GM12878 (cell line): ENCODE data around the gene TLCD5. TPM values are rescaled to one million over a fixed set of nuclear protein-coding genes. Genes with fewer than 3 reads are reported as not detected.

ENCODE experiments used
- BCLAF1 ChIP-seq: fragments of 450-650 bp; IDR thresholded peaks from 2 replicates; pipeline ENCODE4 v1.6.1; 2017; ENCODE audit warnings: antibody characterized with exemption, mild to moderate bottlenecking, moderate library complexity
- CBFB ChIP-seq: IDR thresholded peaks from 2 replicates; pipeline ENCODE4 v1.6.1; 2016; ENCODE audit warnings: antibody characterized with exemption, low read depth
- CEBPB ChIP-seq, 2 experiments: fragments of 150-350 bp in 1 of 2; IDR thresholded peaks; 2 replicates each; pipeline ENCODE4 v1.6.1; 2012 to 2014; ENCODE audit warnings: low read depth in 2 of 2, low read length in 2 of 2, borderline replicate concordance in 1 of 2, inconsistent platforms in 1 of 2
- FOS ChIP-seq: IDR thresholded peaks from 3 replicates; pipeline ENCODE4 v1.6.1; 2011; ENCODE audit warnings: borderline replicate concordance; ENCODE audit not compliant: insufficient read length; ENCODE audit errors: extremely low read depth
- GATAD2B ChIP-seq: fragments of 450-650 bp; conservative IDR thresholded peaks from 2 replicates; pipeline ENCODE4 v1.6.1; 2017; ENCODE audit warnings: low read depth, mild to moderate bottlenecking, moderate library complexity
- MTA3 ChIP-seq: IDR thresholded peaks from 2 replicates; pipeline ENCODE4 v1.6.1; 2012; ENCODE audit warnings: low read length, inconsistent platforms, borderline replicate concordance
- MYC ChIP-seq: IDR thresholded peaks from 2 replicates; pipeline ENCODE4 v1.6.1; 2011; ENCODE audit warnings: mild to moderate bottlenecking, low read length, moderate library complexity, inconsistent platforms; ENCODE audit not compliant: insufficient read depth, insufficient replicate concordance, insufficient read length, severe bottlenecking
- NFXL1 ChIP-seq: fragments of 450-650 bp; IDR thresholded peaks from 2 replicates; pipeline ENCODE4 v1.6.1; 2017; ENCODE audit warnings: antibody characterized with exemption, mild to moderate bottlenecking, borderline replicate concordance
- SMAD1 ChIP-seq: fragments of 450-650 bp; IDR thresholded peaks from 2 replicates; pipeline ENCODE4 v1.6.1; 2018; ENCODE audit warnings: mild to moderate bottlenecking, low read depth; ENCODE audit not compliant: partially characterized antibody
- SMARCA5 ChIP-seq: fragments of 450-650 bp; IDR thresholded peaks from 2 replicates; pipeline ENCODE4 v1.6.1; 2017; ENCODE audit warnings: mild to moderate bottlenecking
- SREBF2 ChIP-seq: IDR thresholded peaks from 2 replicates; pipeline ENCODE4 v1.6.1; 2012; ENCODE audit warnings: mild to moderate bottlenecking, low read length
- ZNF622 ChIP-seq: fragments of 450-650 bp; IDR thresholded peaks from 2 replicates; pipeline ENCODE4 v1.6.1; 2017; ENCODE audit warnings: mild to moderate bottlenecking, inconsistent platforms
- ZNF687 ChIP-seq: fragments of 450-650 bp; IDR thresholded peaks from 2 replicates; pipeline ENCODE4 v1.6.1; 2017; ENCODE audit warnings: mild to moderate bottlenecking, moderate library complexity
- ZSCAN29 ChIP-seq: fragments of 450-650 bp; IDR thresholded peaks from 2 replicates; pipeline ENCODE4 v1.6.1; 2017; ENCODE audit warnings: mild to moderate bottlenecking, moderate library complexity
- polyA plus RNA-seq, 11 experiments: library from polyadenylated mRNA; depleted of rRNA in 4 of 11; unstranded in 6 of 11; stranded (reverse) in 5 of 11; fragments of >200 nt; fragmentation: Nextera tagmentation in 4 of 11; fragmentation: Illumina TruSeq in 1 of 11; extraction: Ambion mirVana in 4 of 11; extraction: Trizol in 1 of 11; gene quantifications; 1 replicate in 1 of 11; 2 replicates in 10 of 11; pipeline versions ENCODE4 v1.2.1 to v1.2.3, GENCODE V29; 2011 to 2016; ENCODE audit warnings: inconsistent platforms in 2 of 11, missing spikeins in 2 of 11, low read depth in 1 of 11
- total RNA-seq, 4 experiments: library from RNA; depleted of rRNA in 3 of 4; stranded (reverse); fragments of >200 nt in 3 of 4; fragmentation: Illumina TruSeq in 1 of 4; extraction: Trizol in 1 of 4; gene quantifications; 2 replicates each; pipeline versions ENCODE4 v1.2.1 to v1.2.3, GENCODE V29; 2013 to 2021
- TF ChIP-seq, protein P1 (sequence below), 3 experiments: IDR thresholded peaks in 2 of 3; conservative IDR thresholded peaks in 1 of 3; 2 replicates each; pipeline ENCODE4 v1.5.1; 2011; ENCODE audit warnings: low read depth in 3 of 3, low read length in 3 of 3, mild to moderate bottlenecking in 3 of 3, control low read depth in 2 of 3, moderate library complexity in 2 of 3, inconsistent platforms in 1 of 3, mixed read lengths in 1 of 3; ENCODE audit not compliant: control insufficient read depth in 2 of 3, insufficient read depth in 1 of 3; ENCODE audit errors: extremely low read depth in 1 of 3
- TF ChIP-seq, protein P2 (sequence below): fragments of 450-650 bp; formaldehyde crosslinking; IDR thresholded peaks from 2 replicates; pipeline ENCODE4 v1.4.0; 2020; ENCODE audit warnings: mild to moderate bottlenecking, moderate library complexity

TLCD5 gene
- total and polyA plus RNA-seq, 10 of the 15 experiments (the other 5 are each of a cell fraction or from before 2014, with no cell fraction given): 2.4 to 13.3 (median 3.2) TPM

GRCh38 chr11:120335908-120336640 is 11.0 kb downstream of the TLCD5 start, which contains the start of gene ARHGEF12 (continued):
- TF ChIP-seq, protein P1, sequence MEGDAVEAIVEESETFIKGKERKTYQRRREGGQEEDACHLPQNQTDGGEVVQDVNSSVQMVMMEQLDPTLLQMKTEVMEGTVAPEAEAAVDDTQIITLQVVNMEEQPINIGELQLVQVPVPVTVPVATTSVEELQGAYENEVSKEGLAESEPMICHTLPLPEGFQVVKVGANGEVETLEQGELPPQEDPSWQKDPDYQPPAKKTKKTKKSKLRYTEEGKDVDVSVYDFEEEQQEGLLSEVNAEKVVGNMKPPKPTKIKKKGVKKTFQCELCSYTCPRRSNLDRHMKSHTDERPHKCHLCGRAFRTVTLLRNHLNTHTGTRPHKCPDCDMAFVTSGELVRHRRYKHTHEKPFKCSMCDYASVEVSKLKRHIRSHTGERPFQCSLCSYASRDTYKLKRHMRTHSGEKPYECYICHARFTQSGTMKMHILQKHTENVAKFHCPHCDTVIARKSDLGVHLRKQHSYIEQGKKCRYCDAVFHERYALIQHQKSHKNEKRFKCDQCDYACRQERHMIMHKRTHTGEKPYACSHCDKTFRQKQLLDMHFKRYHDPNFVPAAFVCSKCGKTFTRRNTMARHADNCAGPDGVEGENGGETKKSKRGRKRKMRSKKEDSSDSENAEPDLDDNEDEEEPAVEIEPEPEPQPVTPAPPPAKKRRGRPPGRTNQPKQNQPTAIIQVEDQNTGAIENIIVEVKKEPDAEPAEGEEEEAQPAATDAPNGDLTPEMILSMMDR (IDR thresholded peaks at IDR 0.05 in 2 of 3, conservative IDR thresholded peaks at IDR 0.05 in 1 of 3; ENCODE audit: control insufficient read depth in 2 of 3, extremely low read depth in 1 of 3, insufficient read depth in 1 of 3, low read depth in 3 of 3, low read length in 3 of 3): peak; percentile 40 to 48 (median 44)
- TF ChIP-seq CEBPB (IDR thresholded peaks at IDR 0.05; ENCODE audit: borderline replicate concordance in 1 of 2, low read depth in 2 of 2, low read length in 2 of 2) (no peak), ZSCAN29 (peak; percentile 8; the same call in 1 of the 2 replicates), NFXL1 (no peak), ZNF687 (peak; percentile 32; the same call in 1 of the 2 replicates), GATAD2B (peak; percentile 96), SMAD1 (no peak), MYC (no peak), MTA3 (no peak), ZNF622 (no peak), CBFB (0 out of 2 replicates have a peak, but pooled peaks have one; percentile 52), SMARCA5 (peak; percentile 93), FOS (no peak), BCLAF1 (no peak), SREBF2 (no peak)
- TF ChIP-seq, protein P2, sequence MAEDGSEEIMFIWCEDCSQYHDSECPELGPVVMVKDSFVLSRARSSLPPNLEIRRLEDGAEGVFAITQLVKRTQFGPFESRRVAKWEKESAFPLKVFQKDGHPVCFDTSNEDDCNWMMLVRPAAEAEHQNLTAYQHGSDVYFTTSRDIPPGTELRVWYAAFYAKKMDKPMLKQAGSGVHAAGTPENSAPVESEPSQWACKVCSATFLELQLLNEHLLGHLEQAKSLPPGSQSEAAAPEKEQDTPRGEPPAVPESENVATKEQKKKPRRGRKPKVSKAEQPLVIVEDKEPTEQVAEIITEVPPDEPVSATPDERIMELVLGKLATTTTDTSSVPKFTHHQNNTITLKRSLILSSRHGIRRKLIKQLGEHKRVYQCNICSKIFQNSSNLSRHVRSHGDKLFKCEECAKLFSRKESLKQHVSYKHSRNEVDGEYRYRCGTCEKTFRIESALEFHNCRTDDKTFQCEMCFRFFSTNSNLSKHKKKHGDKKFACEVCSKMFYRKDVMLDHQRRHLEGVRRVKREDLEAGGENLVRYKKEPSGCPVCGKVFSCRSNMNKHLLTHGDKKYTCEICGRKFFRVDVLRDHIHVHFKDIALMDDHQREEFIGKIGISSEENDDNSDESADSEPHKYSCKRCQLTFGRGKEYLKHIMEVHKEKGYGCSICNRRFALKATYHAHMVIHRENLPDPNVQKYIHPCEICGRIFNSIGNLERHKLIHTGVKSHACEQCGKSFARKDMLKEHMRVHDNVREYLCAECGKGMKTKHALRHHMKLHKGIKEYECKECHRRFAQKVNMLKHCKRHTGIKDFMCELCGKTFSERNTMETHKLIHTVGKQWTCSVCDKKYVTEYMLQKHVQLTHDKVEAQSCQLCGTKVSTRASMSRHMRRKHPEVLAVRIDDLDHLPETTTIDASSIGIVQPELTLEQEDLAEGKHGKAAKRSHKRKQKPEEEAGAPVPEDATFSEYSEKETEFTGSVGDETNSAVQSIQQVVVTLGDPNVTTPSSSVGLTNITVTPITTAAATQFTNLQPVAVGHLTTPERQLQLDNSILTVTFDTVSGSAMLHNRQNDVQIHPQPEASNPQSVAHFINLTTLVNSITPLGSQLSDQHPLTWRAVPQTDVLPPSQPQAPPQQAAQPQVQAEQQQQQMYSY (CRISPR knock-in tag): no peak
